Right hindlimb (tissue), 1 donor: Measurements from ENCODE around the gene STEAP2.

Experiments used
- DNase-seq: peaks from one replicate; pipeline ENCODE4 v3.0.0-alpha.2; 2018

STEAP2 gene

GRCh38 chr7:90274161-90274560 is 62.6 kb downstream of the STEAP2 start:
- no peak for DNase-seq

GRCh38 chr7:90276033-90276728 is 64.6 kb downstream of the STEAP2 start:
- no peak for DNase-seq
